Mammary epithelial cell (primary cell): ENCODE measurements around the gene ZNF839.

Source experiments
- CTCF ChIP-seq, 2 donors: IDR thresholded peaks in 1 of 2; conservative IDR thresholded peaks in 1 of 2; 2 replicates each; pipeline ENCODE4 v1.5.1; 2011 to 2012; ENCODE audit warnings: inconsistent platforms in 2 of 2, low read length in 2 of 2, mild to moderate bottlenecking in 2 of 2, control low read depth in 1 of 2, low read depth in 1 of 2; ENCODE audit not compliant: insufficient read depth in 1 of 2; ENCODE audit errors: extremely low read depth in 1 of 2
- EZH2 ChIP-seq: IDR thresholded peaks from 2 replicates; pipeline ENCODE4 v1.6.1; 2012; ENCODE audit warnings: low read length, inconsistent platforms, borderline replicate concordance

GRCh38 chr14:102387086-102387485 is 67.5 kb downstream of the ZNF839 start:
- no peak for TF ChIP-seq CTCF (conservative IDR thresholded peaks at IDR 0.05 in 1 of 2, IDR thresholded peaks at IDR 0.05 in 1 of 2; ENCODE audit: extremely low read depth in 1 of 2, insufficient read depth in 1 of 2, low read depth in 1 of 2, low read length in 2 of 2)
- no peak for TF ChIP-seq EZH2
